PC-3 (cell line): ENCODE data around the gene AMFR. TPM values are rescaled to one million over a fixed set of nuclear protein-coding genes. Genes with fewer than 3 reads are reported as not detected.

ENCODE experiments used
- ATAC-seq: fragments of 200-7000 bp; cut with Tn5 transposase; 2 replicates; pipeline ENCODE4 v1.9.1; 2020; ENCODE audit warnings: mild to moderate bottlenecking, moderate library complexity
- BruUV-seq: library from RNA; stranded (reverse); fragments of 400-500 nt; replicated peaks from 2 replicates; lab custom pipeline; 2021; lab: Mats Ljungman, UMichigan
- CTCF ChIA-PET: fragments of 300-600 bp; sonication (Branson Sonifier 250); formaldehyde crosslinking; loops from one replicate; lab custom pipeline; 2022; ENCODE audit warnings: antibody characterized with exemption; lab: Charles Lee
- POLR2A ChIA-PET: fragments of 300-600 bp; sonication (Branson Sonifier 250); formaldehyde crosslinking; loops from one replicate; lab custom pipeline; 2022; ENCODE audit warnings: antibody characterized with exemption; ENCODE audit not compliant: unreplicated experiment; lab: Charles Lee
- DNase-seq: peaks from one replicate; pipeline ENCODE4 v3.0.0-alpha.2; 2015
- H2AFZ ChIP-seq: fragments of 300-600 bp; sonication (generic); 2 replicates; pipeline ENCODE4 v1.6.0; 2016; ENCODE audit warnings: antibody characterized with exemption, low read length
- H3F3A ChIP-seq: fragments of 300-600 bp; sonication (generic); one replicate; pipeline ENCODE4 v1.6.0; 2017; ENCODE audit warnings: antibody characterized with exemption, low read length, control low read depth, mild to moderate bottlenecking; ENCODE audit not compliant: unreplicated experiment
- H3K27ac ChIP-seq: fragments of 300-600 bp; sonication (generic); 2 replicates; pipeline ENCODE4 v1.5.1; 2016; ENCODE audit warnings: mild to moderate bottlenecking, low read length
- H3K27me3 ChIP-seq: fragments of 300-600 bp; sonication (generic); 2 replicates; pipeline ENCODE4 v1.6.1; 2016; ENCODE audit warnings: low read length, mixed read lengths
- H3K36me3 ChIP-seq: fragments of 300-600 bp; sonication (generic); 2 replicates; pipeline ENCODE4 v1.6.1; 2016; ENCODE audit warnings: low read depth, mixed run types, low read length, mixed read lengths
- H3K4me1 ChIP-seq: fragments of 300-600 bp; sonication (generic); 2 replicates; pipeline ENCODE4 v1.5.1; 2016; ENCODE audit warnings: low read length; ENCODE audit not compliant: insufficient read depth
- H3K4me2 ChIP-seq: fragments of 300-600 bp; sonication (generic); 2 replicates; pipeline ENCODE4 v1.6.0; 2016; ENCODE audit warnings: low read length
- H3K4me3 ChIP-seq: fragments of 300-600 bp; sonication (generic); 2 replicates; pipeline ENCODE4 v1.5.1; 2016; ENCODE audit warnings: mild to moderate bottlenecking, low read length, mixed read lengths
- H3K79me2 ChIP-seq: fragments of 300-600 bp; sonication (generic); 2 replicates; pipeline ENCODE4 v1.6.1; 2017; ENCODE audit warnings: low read length, mixed read lengths
- H3K9ac ChIP-seq: fragments of 300-600 bp; sonication (generic); 2 replicates; pipeline ENCODE4 v1.6.0; 2016; ENCODE audit warnings: mild to moderate bottlenecking, low read length
- H3K9me2 ChIP-seq: fragments of 300-600 bp; sonication (generic); replicated peaks from 2 replicates; pipeline ENCODE4 v1.6.1; 2016; ENCODE audit warnings: mixed run types, low read length, mixed read lengths
- H3K9me3 ChIP-seq: fragments of 300-600 bp; sonication (generic); 2 replicates; pipeline ENCODE4 v1.6.1; 2016; ENCODE audit warnings: low read length, mixed read lengths
- H4K20me1 ChIP-seq: fragments of 300-600 bp; sonication (generic); 2 replicates; pipeline ENCODE4 v1.6.1; 2016; ENCODE audit warnings: low read length, mixed read lengths
- CTCF ChIP-seq: fragments of 300-600 bp; sonication (generic); conservative IDR thresholded peaks from 2 replicates; pipeline ENCODE4 v1.5.1; 2017; ENCODE audit warnings: antibody characterized with exemption, low read depth, mild to moderate bottlenecking, low read length
- EZH2 ChIP-seq: fragments of 300-600 bp; sonication (generic); IDR thresholded peaks from one replicate; pipeline ENCODE4 v1.6.1; 2017; ENCODE audit warnings: antibody characterized with exemption, mild to moderate bottlenecking, low read length; ENCODE audit not compliant: unreplicated experiment
- EZH2phosphoT487 ChIP-seq: fragments of 300-600 bp; sonication (generic); IDR thresholded peaks from 2 replicates; pipeline ENCODE4 v1.6.1; 2018; ENCODE audit warnings: mild to moderate bottlenecking, antibody characterized with exemption, low read length, borderline replicate concordance
- intact Hi-C: fragments of 100-400 bp; cut with micrococcal nuclease; formaldehyde crosslinking; loops from 2 replicates; pipeline ENCODE4 v1.9.0; 2023
- total RNA-seq: library from RNA; depleted of rRNA; stranded (reverse); fragments of >200 nt; gene quantifications from 2 replicates; pipeline ENCODE4 v1.2.3, GENCODE V29; 2014

The AMFR gene
- total RNA-seq, 1 experiment from 2014 or later = 98.9 TPM

GRCh38 chr16:56463153-56463552 lies 37.8 kb upstream of the AMFR start:
- Histone ChIP-seq H3K9me2 (no peaks in the 10 kb centered on the region), H3K27ac (no peak overlapping the region), H3K4me2 (no peak overlapping the region), H3K36me3 (peaks cover 38% of the 10 kb centered on the region), H3K9me3 (no peaks in the 10 kb centered on the region), H3K4me1 (no peaks in the 10 kb centered on the region), H3K79me2 (no peaks in the 10 kb centered on the region), H3K9ac (no peak overlapping the region), H3F3A (no peaks in the 10 kb centered on the region), H3K27me3 (no peaks in the 10 kb centered on the region), H2AFZ (no peak overlapping the region), H4K20me1 (no peaks in the 10 kb centered on the region), H3K4me3 (no peak overlapping the region)
- no peak for DNase-seq
- intact Hi-C loops = no loop called here
- TF ChIP-seq CTCF = no peak
- TF ChIP-seq EZH2phosphoT487 = no peak
- TF ChIP-seq EZH2 = no peak
- POLR2A ChIA-PET = no interaction called here
- no TSS peak for BruUV-seq
- CTCF ChIA-PET = no interaction called here
- no peak for ATAC-seq

- POLR2A ChIA-PET = no interaction called here
Measured at GRCh38 chr16:56462064-56462796, 36.9 kb upstream of the AMFR start.

More at GRCh38 chr16:56462064-56462796, 36.9 kb upstream of the AMFR start:
- H3F3A ChIP-seq = no peaks in the 10 kb centered on the region
- H3K4me1 ChIP-seq = no peaks in the 10 kb centered on the region
- DNase-seq (no peak), ATAC-seq (no peak)
- H3K9me3 ChIP-seq = no peaks in the 10 kb centered on the region
- no peaks in the 10 kb centered on the region for H4K20me1 ChIP-seq
- H3K27ac ChIP-seq = no peak overlapping the region
- intact Hi-C loops = no loop called here
- no peaks in the 10 kb centered on the region for H3K9me2 ChIP-seq
- peaks cover 34% of the 10 kb centered on the region for H3K36me3 ChIP-seq
- H3K4me3 ChIP-seq = no peak overlapping the region
- no peak overlapping the region for H3K9ac ChIP-seq
- BruUV-seq = no TSS peak
- no peak overlapping the region for H3K4me2 ChIP-seq
- CTCF ChIA-PET = no interaction called here
- TF ChIP-seq EZH2phosphoT487 (no peak), EZH2 (no peak), CTCF (no peak)
- no peak overlapping the region for H2AFZ ChIP-seq
- no peaks in the 10 kb centered on the region for H3K79me2 ChIP-seq
- H3K27me3 ChIP-seq = no peaks in the 10 kb centered on the region
